ENCODE results near the gene INPP4B. TPM values are rescaled to one million over a fixed set of nuclear protein-coding genes. Genes with fewer than 3 reads are reported as not detected.

INPP4B gene
- total RNA-seq, 4 donors from 2014 or later, result 29.4 to 51.5 (median 35.3) TPM

DNA sequence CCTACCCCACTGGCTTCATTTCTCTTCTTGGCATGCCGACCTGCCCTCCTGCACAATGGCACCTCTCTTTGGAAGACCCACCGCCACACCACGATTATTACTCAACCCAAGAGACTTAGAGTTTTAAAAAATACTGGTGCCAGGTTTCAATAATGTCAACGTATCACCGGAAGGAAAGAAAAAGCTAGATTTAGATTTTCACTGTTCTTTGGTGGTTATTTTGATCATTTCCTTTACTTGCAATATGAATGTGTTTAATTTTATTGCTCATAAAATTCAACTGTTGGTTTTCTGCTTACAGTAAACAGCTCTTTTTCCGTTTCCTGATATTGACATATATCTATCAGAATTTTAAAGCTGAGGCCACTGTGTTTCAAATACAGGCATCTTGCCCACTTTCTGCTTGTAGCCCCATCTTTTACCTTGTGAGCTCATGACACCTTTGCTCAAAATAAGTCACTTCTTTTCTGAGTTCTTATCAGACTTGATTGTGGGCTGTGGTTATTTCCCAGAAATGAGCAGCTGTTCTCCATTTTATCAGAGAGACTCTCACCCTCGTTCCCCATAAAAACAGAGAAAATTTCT is 439.1 kb downstream of the INPP4B start:
- Histone ChIP-seq H3K27me3 (no peaks in the 10 kb centered on the region), H3K36me3 (no peaks in the 10 kb centered on the region), H3K4me1 (peaks cover 0 to 4% of the 10 kb centered on the region in 2 donors), H3K9me3 (no peaks in the 10 kb centered on the region), H3K27ac (peak overlapping the region; percentile 2 to 80), H3K4me3 (no peak overlapping the region)
- intact Hi-C loops (cut with DNase I; ENCODE audit: low total_unique reads), result no loop called here
- DNase-seq, result no peak
- TF ChIP-seq POLR2A (IDR thresholded peaks at IDR 0.05), result no peak
- TF ChIP-seq, protein P1, sequence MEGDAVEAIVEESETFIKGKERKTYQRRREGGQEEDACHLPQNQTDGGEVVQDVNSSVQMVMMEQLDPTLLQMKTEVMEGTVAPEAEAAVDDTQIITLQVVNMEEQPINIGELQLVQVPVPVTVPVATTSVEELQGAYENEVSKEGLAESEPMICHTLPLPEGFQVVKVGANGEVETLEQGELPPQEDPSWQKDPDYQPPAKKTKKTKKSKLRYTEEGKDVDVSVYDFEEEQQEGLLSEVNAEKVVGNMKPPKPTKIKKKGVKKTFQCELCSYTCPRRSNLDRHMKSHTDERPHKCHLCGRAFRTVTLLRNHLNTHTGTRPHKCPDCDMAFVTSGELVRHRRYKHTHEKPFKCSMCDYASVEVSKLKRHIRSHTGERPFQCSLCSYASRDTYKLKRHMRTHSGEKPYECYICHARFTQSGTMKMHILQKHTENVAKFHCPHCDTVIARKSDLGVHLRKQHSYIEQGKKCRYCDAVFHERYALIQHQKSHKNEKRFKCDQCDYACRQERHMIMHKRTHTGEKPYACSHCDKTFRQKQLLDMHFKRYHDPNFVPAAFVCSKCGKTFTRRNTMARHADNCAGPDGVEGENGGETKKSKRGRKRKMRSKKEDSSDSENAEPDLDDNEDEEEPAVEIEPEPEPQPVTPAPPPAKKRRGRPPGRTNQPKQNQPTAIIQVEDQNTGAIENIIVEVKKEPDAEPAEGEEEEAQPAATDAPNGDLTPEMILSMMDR (IDR thresholded peaks at IDR 0.05), result no peak

DNA sequence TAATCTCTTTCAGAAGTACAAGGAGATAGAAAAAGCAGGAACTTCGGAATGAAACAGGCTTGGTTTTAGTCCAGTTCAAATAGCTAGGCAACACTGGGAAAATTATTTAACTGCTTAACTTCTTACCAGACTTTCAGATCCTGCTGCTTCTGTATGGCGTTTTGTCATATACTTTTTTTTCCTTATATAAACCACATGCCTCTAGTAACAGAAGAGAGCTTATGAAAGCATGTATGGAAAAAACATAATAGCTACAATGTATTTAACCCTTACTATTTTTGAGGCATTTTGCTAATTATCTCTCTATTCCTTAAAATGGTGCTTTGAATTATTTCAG is 439.6 kb downstream of the INPP4B start:
- peak overlapping the region; percentile 2 to 80 for H3K27ac ChIP-seq
- H3K36me3 ChIP-seq, result no peaks in the 10 kb centered on the region
- no peak overlapping the region for H3K4me3 ChIP-seq
- H3K27me3 ChIP-seq, result no peaks in the 10 kb centered on the region
- H3K9me3 ChIP-seq, result no peaks in the 10 kb centered on the region
- H3K4me1 ChIP-seq, result peaks cover 0 to 4% of the 10 kb centered on the region in 2 donors
- TF ChIP-seq, protein P1 (IDR thresholded peaks at IDR 0.05), result no peak
- no peak for TF ChIP-seq POLR2A (IDR thresholded peaks at IDR 0.05)
- DNase-seq, result no peak
- intact Hi-C loops (cut with DNase I; ENCODE audit: low total_unique reads), result no loop called here

DNA sequence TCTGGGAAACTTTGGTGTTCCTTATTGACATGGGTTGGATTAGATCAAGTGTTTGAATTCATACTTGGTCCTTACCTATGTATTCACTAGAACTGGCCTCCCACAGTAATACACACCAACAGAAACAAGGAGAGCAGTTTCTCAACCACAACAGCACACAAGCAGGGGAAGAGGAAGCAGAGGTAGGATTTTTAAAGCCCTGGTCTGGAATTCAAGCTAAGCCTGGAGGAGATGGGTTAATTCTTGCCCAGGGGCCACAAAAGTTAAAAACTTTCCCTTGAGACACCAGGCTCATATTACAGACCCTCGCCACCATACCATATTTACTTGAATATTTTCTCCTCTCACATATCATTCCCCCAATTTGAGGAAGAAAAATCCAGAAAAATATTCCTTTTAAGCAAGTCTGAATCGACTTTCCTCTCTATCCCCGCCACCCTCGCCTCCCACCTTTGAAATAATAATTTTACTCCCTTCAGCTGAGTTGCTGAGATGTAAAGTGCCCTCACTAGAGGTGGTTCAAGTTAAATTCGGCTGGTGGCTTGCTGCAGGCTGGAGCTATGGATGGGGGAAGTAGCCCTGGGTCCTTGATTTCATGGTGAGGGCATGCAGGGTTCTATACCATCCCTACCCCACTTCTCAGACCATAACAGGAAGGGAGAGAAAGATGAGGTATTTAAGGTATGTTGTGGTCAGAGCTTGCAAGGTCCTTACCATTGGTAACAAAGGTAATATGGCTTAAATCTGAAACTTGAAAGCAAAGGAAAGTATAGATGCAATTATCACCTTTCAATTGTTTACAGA is 440.2 kb downstream of the INPP4B start:
- no peak for DNase-seq
- peak overlapping the region; percentile 29 to 37 for H3K4me3 ChIP-seq
- no peaks in the 10 kb centered on the region for H3K27me3 ChIP-seq
- intact Hi-C loops (cut with DNase I; ENCODE audit: low total_unique reads), result no loop called here
- TF ChIP-seq, protein P1 (IDR thresholded peaks at IDR 0.05), result no peak
- no peak for TF ChIP-seq POLR2A (IDR thresholded peaks at IDR 0.05)
- H3K27ac ChIP-seq, result peak overlapping the region; percentile 70 to 80
- no peaks in the 10 kb centered on the region for H3K9me3 ChIP-seq
- H3K4me1 ChIP-seq, result peaks cover 0 to 4% of the 10 kb centered on the region in 2 donors
- no peaks in the 10 kb centered on the region for H3K36me3 ChIP-seq

- intact Hi-C loops (cut with DNase I; ENCODE audit: low total_unique reads), result no loop called here
- H3K27me3 ChIP-seq, result no peaks in the 10 kb centered on the region
- H3K27ac ChIP-seq, result peak overlapping the region; percentile 70 to 80
- DNase-seq, result peak; percentile 40 to 47
- peak overlapping the region; percentile 29 to 37 for H3K4me3 ChIP-seq
- TF ChIP-seq POLR2A (IDR thresholded peaks at IDR 0.05), result no peak
- TF ChIP-seq, protein P1 (IDR thresholded peaks at IDR 0.05), result no peak
- no peaks in the 10 kb centered on the region for H3K9me3 ChIP-seq
- peaks cover 0 to 4% of the 10 kb centered on the region in 2 donors for H3K4me1 ChIP-seq
- H3K36me3 ChIP-seq, result no peaks in the 10 kb centered on the region
Observed at GRCh38 chr4:142405021-142405694, 440.9 kb downstream of the INPP4B start.

DNA sequence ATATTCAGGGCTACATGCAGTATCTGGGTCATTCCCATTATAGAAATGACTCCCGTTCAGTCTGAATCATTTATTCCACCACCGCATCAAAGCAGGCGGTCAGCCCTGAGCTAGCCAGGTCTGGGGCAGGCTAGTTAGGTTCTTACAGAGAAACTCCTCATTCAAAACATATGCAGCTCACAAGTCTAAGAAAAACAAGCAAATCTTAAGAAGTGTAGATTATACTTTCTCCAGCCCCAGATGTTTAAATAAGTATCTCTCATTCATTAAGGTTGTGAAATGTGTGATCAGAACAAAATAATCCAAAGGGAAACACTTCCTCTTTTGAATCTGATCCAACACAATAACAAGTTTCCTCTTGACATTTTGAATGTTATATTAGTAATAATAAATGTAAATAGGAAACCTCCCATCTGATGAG is 441.9 kb downstream of the INPP4B start:
- H3K4me1 ChIP-seq, result peaks cover 0 to 4% of the 10 kb centered on the region in 2 donors
- H3K9me3 ChIP-seq, result no peaks in the 10 kb centered on the region
- peak overlapping the region in 1 of 2 donors; percentile 37 for H3K4me3 ChIP-seq
- no peaks in the 10 kb centered on the region for H3K36me3 ChIP-seq
- TF ChIP-seq POLR2A (IDR thresholded peaks at IDR 0.05), result no peak
- TF ChIP-seq, protein P1 (IDR thresholded peaks at IDR 0.05), result no peak
- no peaks in the 10 kb centered on the region for H3K27me3 ChIP-seq
- intact Hi-C loops (cut with DNase I; ENCODE audit: low total_unique reads), result no loop called here
- DNase-seq, result peak; percentile 20 to 24
- H3K27ac ChIP-seq, result peak overlapping the region; percentile 70 to 80

Data from uterus (tissue), 4 donors.